GM19193 (cell line): ENCODE results near the gene NELFB.

Experiments used
- POLR2A ChIP-seq: IDR thresholded peaks from 4 replicates; pipeline ENCODE4 v1.6.1; 2011; ENCODE audit not compliant: insufficient read depth, insufficient read length; ENCODE audit errors: extremely low read depth

NELFB gene

GRCh38 chr9:137276473-137277328 is 21.6 kb downstream of the NELFB start:
- TF ChIP-seq POLR2A = no peak

- TF ChIP-seq POLR2A = no peak
Observed at GRCh38 chr9:137277329-137278041, 22.4 kb downstream of the NELFB start, which contains the start of gene TOR4A. Gene TOR4A, plus strand, starts transcription at chr9:137277726. Its CDS starts 964 bp downstream, at chr9:137278690.

GRCh38 chr9:137278061-137278701 is 23.1 kb downstream of the NELFB start:
- no peak for TF ChIP-seq POLR2A

- TF ChIP-seq POLR2A = no peak
Observed at GRCh38 chr9:137278721-137279711, 23.9 kb downstream of the NELFB start.

GRCh38 chr9:137279741-137280473 is 24.8 kb downstream of the NELFB start:
- TF ChIP-seq POLR2A = no peak

- TF ChIP-seq POLR2A = no peak
Observed at GRCh38 chr9:137280474-137281344, 25.6 kb downstream of the NELFB start.

GRCh38 chr9:137281345-137282116 is 26.4 kb downstream of the NELFB start:
- TF ChIP-seq POLR2A = no peak

- TF ChIP-seq POLR2A = no peak
Observed at GRCh38 chr9:137286975-137287383, 31.9 kb downstream of the NELFB start.

- no peak for TF ChIP-seq POLR2A
Observed at GRCh38 chr9:137293094-137293481, 38.0 kb downstream of the NELFB start.

- no peak for TF ChIP-seq POLR2A
Observed at GRCh38 chr9:137293482-137294090, 38.5 kb downstream of the NELFB start.

GRCh38 chr9:137294091-137294680 is 39.1 kb downstream of the NELFB start:
- TF ChIP-seq POLR2A = no peak
